Measurements from ENCODE around the gene KLF7.

Gene KLF7

GRCh38 chr2:207161247-207162123 lies 4.3 kb downstream of the KLF7 start:
- Mint-ChIP-seq H3K36me3 (peaks cover 6% of the 10 kb centered on the region), H3K9me3 (peaks cover 1% of the 10 kb centered on the region), H3K27me3 (peaks cover 5% of the 10 kb centered on the region), H3K4me1 (peaks cover 46% of the 10 kb centered on the region), H3K4me3 (no peak overlapping the region), H3K27ac (no peak overlapping the region)
- DNase-seq (ENCODE audit: low spot score in 2 of 2) = no peak
- ATAC-seq (ENCODE audit: low read depth) = no peak

GRCh38 chr2:207160115-207160514 lies 5.6 kb downstream of the KLF7 start:
- peaks cover 5% of the 10 kb centered on the region for H3K27me3 Mint-ChIP-seq
- H3K36me3 Mint-ChIP-seq = peaks cover 4% of the 10 kb centered on the region
- H3K4me3 Mint-ChIP-seq = no peak overlapping the region
- H3K27ac Mint-ChIP-seq = no peak overlapping the region
- DNase-seq (ENCODE audit: low spot score in 2 of 2) (no peak), ATAC-seq (ENCODE audit: low read depth) (no peak)
- H3K9me3 Mint-ChIP-seq = peaks cover 1% of the 10 kb centered on the region
- H3K4me1 Mint-ChIP-seq = peaks cover 47% of the 10 kb centered on the region

GRCh38 chr2:207159002-207159401 lies 6.7 kb downstream of the KLF7 start:
- DNase-seq (ENCODE audit: low spot score in 2 of 2) (no peak), ATAC-seq (ENCODE audit: low read depth) (no peak)
- H3K9me3 Mint-ChIP-seq = peaks cover 1% of the 10 kb centered on the region
- H3K27ac Mint-ChIP-seq = peak overlapping the region; percentile 7
- peaks cover 3% of the 10 kb centered on the region for H3K27me3 Mint-ChIP-seq
- H3K4me1 Mint-ChIP-seq = peaks cover 50% of the 10 kb centered on the region
- H3K4me3 Mint-ChIP-seq = no peak overlapping the region
- peaks cover 4% of the 10 kb centered on the region for H3K36me3 Mint-ChIP-seq

GRCh38 chr2:207157731-207158130 lies 8.0 kb downstream of the KLF7 start:
- peaks cover 1% of the 10 kb centered on the region for H3K9me3 Mint-ChIP-seq
- no peaks in the 10 kb centered on the region for H3K27me3 Mint-ChIP-seq
- H3K4me3 Mint-ChIP-seq = no peak overlapping the region
- H3K4me1 Mint-ChIP-seq = peaks cover 46% of the 10 kb centered on the region
- peaks cover 4% of the 10 kb centered on the region for H3K36me3 Mint-ChIP-seq
- DNase-seq (ENCODE audit: low spot score in 2 of 2) (no peak), ATAC-seq (ENCODE audit: low read depth) (no peak)
- H3K27ac Mint-ChIP-seq = no peak overlapping the region

GRCh38 chr2:207157162-207157481 lies 8.6 kb downstream of the KLF7 start:
- H3K27ac Mint-ChIP-seq = peak overlapping the region; percentile 14
- H3K27me3 Mint-ChIP-seq = no peaks in the 10 kb centered on the region
- DNase-seq (ENCODE audit: low spot score in 2 of 2) (no peak), ATAC-seq (ENCODE audit: low read depth) (no peak)
- H3K9me3 Mint-ChIP-seq = peaks cover 1% of the 10 kb centered on the region
- no peak overlapping the region for H3K4me3 Mint-ChIP-seq
- peaks cover 49% of the 10 kb centered on the region for H3K4me1 Mint-ChIP-seq
- H3K36me3 Mint-ChIP-seq = peaks cover 6% of the 10 kb centered on the region

- Mint-ChIP-seq H3K27ac (peak overlapping the region; percentile 14), H3K4me1 (peaks cover 52% of the 10 kb centered on the region), H3K9me3 (peaks cover 1% of the 10 kb centered on the region), H3K36me3 (peaks cover 6% of the 10 kb centered on the region), H3K4me3 (no peak overlapping the region), H3K27me3 (no peaks in the 10 kb centered on the region)
- no peak for DNase-seq (ENCODE audit: low spot score in 2 of 2)
- ATAC-seq (ENCODE audit: low read depth) = no peak
Measured at GRCh38 chr2:207156451-207157161, 9.1 kb downstream of the KLF7 start.

- Mint-ChIP-seq H3K9me3 (peaks cover 1% of the 10 kb centered on the region), H3K36me3 (peaks cover 6% of the 10 kb centered on the region), H3K27ac (peak overlapping the region; percentile 14), H3K27me3 (no peaks in the 10 kb centered on the region), H3K4me3 (no peak overlapping the region), H3K4me1 (peaks cover 48% of the 10 kb centered on the region)
- ATAC-seq (ENCODE audit: low read depth) (no peak), DNase-seq (ENCODE audit: low spot score in 2 of 2) (no peak)
Measured at GRCh38 chr2:207155516-207156444, 10.0 kb downstream of the KLF7 start.

- H3K9me3 Mint-ChIP-seq = peaks cover 1% of the 10 kb centered on the region
- H3K27ac Mint-ChIP-seq = peak overlapping the region; percentile 59
- DNase-seq (ENCODE audit: low spot score in 2 of 2) (no peak), ATAC-seq (ENCODE audit: low read depth) (no peak)
- no peak overlapping the region for H3K4me3 Mint-ChIP-seq
- peaks cover 6% of the 10 kb centered on the region for H3K36me3 Mint-ChIP-seq
- peaks cover 54% of the 10 kb centered on the region for H3K4me1 Mint-ChIP-seq
- no peaks in the 10 kb centered on the region for H3K27me3 Mint-ChIP-seq
Measured at GRCh38 chr2:207154556-207155510, 10.9 kb downstream of the KLF7 start.

GRCh38 chr2:207153266-207153975 lies 12.3 kb downstream of the KLF7 start:
- H3K4me3 Mint-ChIP-seq = no peak overlapping the region

GRCh38 chr2:207151048-207151447 lies 14.7 kb downstream of the KLF7 start:
- Mint-ChIP-seq H3K4me3 (no peak overlapping the region), H3K36me3 (peaks cover 8% of the 10 kb centered on the region), H3K9me3 (no peaks in the 10 kb centered on the region), H3K27me3 (no peaks in the 10 kb centered on the region), H3K4me1 (peaks cover 45% of the 10 kb centered on the region), H3K27ac (no peak overlapping the region)
- ATAC-seq (ENCODE audit: low read depth) (no peak), DNase-seq (ENCODE audit: low spot score in 2 of 2) (no peak)

More at GRCh38 chr2:207153266-207153975, 12.3 kb downstream of the KLF7 start:
- Mint-ChIP-seq H3K27me3 (no peaks in the 10 kb centered on the region), H3K9me3 (peaks cover 1% of the 10 kb centered on the region), H3K36me3 (peaks cover 9% of the 10 kb centered on the region), H3K27ac (no peak overlapping the region), H3K4me1 (peaks cover 54% of the 10 kb centered on the region)
- DNase-seq (ENCODE audit: low spot score in 2 of 2) = no peak
- no peak for ATAC-seq (ENCODE audit: low read depth)

GRCh38 chr2:207150284-207150683 lies 15.5 kb downstream of the KLF7 start:
- Mint-ChIP-seq H3K4me3 (no peak overlapping the region), H3K36me3 (peaks cover 9% of the 10 kb centered on the region), H3K27ac (no peak overlapping the region), H3K4me1 (peaks cover 42% of the 10 kb centered on the region), H3K27me3 (no peaks in the 10 kb centered on the region), H3K9me3 (no peaks in the 10 kb centered on the region)
- ATAC-seq (ENCODE audit: low read depth) = no peak
- no peak for DNase-seq (ENCODE audit: low spot score in 2 of 2)

- Mint-ChIP-seq H3K4me3 (no peak overlapping the region), H3K27ac (peak overlapping the region; percentile 15), H3K4me1 (peaks cover 41% of the 10 kb centered on the region), H3K9me3 (no peaks in the 10 kb centered on the region), H3K36me3 (peaks cover 9% of the 10 kb centered on the region), H3K27me3 (no peaks in the 10 kb centered on the region)
- DNase-seq (ENCODE audit: low spot score in 2 of 2) (no peak), ATAC-seq (ENCODE audit: low read depth) (no peak)
Measured at GRCh38 chr2:207149249-207150213, 16.2 kb downstream of the KLF7 start.

All from memory B cell (primary cell).